ENCODE measurements around the gene TNS3.
"Not testable (repeated sequence)": the region's sequence is repeated elsewhere in the genome, so short reads cannot be mapped to it uniquely, and the experiment has no call there.

TNS3 gene

DNA sequence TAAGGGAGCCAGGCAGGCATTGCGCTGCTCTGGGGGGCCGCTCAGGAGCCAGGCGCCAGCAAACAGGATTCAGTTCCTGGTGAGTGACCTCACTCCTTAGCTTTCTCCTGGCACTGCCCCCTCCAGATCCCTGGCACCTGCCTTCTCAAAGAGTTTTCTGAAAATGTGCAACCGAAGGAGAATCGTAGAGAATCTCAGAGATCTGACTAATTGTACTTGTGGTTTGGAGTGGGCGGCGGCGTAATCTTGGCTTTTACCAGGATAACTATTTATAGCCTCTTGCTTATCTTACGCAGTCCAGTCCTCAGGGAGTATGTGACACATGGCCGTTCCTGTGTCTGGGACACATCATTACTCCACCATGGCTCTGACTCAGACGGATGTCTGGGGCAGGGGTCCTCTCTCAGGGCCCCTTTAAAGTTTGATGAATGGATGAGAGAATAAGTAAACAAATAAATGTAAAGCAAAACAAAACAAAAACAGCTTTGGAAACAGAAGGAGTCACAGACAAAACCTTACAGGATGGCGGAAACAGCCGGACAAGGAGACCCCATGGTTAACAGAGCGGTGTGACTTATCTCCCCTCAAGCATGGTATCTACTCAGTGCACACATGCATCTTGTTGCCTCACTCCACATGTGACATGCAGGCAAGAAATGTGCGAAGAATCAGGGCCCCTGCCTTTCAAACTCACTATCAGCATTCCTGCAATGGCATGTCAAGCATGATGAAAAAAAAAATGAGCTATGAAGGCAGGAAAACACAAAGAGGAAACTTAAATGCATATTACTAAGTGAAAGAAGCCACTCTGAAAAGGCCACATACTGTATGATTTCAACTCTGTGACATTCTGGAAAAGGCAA lies 99.7 kb downstream of the TNS3 start:
- DNase-seq = peak; percentile 91

DNA sequence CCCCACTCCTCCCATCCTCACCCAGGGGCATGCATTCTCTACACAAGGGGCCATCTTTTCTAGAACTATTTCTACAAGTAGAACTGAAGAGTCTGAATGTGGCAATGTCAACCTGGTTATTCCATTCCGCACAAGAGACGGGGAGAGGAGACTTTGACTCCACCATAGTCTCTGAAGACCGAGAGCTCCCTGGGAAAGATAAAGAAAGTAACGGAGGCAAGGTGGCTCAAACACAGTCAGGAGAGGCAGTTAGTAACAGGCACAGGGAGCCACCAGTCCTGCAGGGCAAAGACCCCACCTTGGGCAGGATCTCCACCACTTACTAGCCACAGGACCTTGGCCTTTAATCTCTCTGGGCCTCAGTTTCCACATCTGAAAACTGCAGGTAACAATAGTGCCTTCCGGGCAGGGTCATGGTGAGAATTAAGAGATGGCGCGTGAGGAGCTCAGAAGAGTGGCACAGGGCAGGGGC lies 100.3 kb downstream of the TNS3 start:
- DNase-seq = no peak

DNA sequence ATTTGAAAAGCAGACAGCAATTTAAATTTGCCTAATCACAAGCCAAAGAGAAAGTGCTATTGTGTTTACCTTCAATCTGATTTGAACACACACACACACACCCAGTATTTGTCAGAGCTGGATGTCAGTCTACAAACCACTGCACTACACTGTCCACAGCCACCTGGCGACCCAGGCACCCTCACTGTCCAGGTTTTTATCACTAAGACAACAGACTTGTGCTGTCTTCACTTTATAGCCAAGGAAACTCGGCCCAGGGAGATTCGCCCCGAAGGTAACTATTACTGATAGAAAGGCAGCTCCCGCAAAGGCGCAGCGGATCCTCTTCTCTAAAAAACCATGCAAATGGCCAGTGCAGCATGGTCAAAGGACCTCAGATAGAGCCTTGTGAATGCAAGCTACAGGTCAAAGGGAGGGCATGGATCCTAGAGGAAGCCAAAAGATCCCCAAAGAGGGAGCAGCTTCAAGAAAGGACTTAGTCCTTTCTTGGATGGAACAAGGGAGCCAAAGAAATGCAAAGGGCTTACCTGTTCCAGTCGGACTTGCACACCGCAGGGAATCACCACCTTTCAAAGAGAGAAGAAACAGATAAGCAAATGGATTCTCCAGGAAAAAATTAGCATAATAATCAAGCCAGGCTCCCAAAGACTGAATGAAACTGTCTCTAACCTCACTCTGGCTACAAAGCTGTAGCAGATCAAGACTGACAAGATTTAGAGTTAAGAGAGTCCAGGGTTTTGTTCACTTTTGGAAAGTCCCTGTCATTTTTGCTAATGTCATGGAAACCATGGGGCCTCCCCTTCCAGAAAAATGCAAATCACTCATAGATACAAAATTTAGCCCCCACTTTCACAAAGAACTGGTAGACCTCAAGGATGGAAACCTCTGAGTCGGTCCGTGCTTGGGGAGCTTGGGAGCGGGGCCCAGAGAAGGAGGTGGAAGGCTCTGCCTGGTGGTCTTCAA lies 101.1 kb downstream of the TNS3 start:
- no peak for DNase-seq

DNA sequence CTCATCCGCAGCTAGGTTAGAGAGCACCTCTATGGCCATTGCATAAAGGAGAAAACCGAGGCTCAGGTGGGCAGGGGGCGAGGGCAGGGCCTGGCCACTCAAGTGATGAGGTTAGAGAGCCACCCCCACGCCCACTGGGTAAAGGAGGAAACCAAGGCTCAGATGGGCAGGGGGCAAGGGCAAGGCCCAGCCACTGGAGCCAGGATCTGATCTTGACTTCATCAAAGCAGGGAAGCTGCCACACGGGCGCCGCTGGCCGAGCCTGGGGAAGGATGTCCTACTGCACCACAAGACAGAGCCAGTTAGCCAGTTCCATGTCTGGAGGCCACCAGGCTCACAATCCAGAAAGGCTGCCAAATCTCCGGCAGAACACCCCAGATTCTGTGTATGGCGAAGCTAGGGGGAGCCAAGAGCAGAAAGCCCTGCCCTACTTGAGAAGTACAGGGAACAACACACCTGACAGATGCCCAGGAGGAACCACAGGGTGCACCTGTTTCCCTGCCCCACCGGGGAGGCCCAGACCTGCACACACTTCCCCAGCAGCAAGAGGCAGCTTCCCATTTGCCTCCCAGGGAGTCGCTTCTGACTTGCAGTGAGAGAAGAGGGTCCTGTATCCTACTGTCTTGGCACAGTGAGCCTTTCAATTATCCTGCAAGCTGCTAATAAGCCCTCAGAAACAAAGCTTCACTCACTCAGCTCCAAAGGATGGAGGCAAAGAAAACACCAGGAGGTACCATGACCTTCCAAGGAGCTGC lies 101.9 kb downstream of the TNS3 start:
- DNase-seq = no peak

DNA sequence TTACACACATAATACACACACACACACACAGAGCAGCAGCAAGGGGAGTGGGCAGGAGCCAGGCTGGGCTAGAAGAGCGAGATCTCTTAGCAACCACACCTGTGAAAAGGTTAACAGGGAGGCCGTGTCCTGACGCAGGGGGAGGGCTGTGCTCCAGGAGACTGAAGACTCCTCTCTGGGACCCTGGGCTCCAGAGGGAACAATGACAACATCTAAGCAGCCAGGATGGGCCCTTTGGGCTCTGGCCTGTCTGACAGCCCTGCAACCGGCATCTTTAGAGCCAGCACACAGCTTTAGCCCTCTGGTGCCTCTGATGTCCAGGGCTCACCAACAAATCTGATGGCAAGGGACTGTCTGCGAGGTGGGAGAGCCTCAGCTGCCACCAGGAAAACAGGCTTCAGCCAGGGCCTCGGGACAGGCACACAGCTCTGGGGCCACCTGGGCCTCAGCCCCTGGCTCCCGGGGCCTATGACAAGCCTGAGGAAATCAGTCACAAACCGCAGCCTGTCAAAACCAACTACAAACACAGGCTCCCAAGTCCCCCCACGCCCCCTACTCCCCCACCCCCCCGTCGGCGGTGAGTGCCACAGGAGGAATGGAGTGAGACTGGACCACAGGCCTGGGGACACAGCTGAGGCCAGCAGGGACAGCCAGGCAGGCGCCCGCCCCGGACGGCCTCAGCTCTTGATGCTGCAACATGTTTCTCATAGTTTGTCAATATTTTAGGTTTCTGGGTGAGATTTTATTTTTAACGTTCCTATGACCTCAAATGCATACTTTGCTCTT lies 102.8 kb downstream of the TNS3 start:
- DNase-seq = no peak

DNA sequence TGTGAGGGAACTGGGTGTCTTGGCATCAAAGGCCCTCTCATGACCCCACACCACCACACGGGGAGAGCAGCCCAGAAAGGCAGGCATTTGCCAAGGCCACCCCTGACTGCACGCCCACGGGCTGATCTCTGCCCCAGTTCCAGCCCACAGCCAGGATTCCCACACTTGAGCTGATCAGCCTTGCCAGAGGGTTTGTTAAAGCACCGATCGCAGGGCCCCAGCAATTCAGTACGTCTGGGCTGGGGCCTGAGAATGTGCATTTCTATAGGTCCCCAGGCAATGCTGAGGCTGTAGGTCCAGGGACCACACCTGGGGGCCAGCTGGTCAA lies 103.9 kb downstream of the TNS3 start:
- no peak for DNase-seq

DNA sequence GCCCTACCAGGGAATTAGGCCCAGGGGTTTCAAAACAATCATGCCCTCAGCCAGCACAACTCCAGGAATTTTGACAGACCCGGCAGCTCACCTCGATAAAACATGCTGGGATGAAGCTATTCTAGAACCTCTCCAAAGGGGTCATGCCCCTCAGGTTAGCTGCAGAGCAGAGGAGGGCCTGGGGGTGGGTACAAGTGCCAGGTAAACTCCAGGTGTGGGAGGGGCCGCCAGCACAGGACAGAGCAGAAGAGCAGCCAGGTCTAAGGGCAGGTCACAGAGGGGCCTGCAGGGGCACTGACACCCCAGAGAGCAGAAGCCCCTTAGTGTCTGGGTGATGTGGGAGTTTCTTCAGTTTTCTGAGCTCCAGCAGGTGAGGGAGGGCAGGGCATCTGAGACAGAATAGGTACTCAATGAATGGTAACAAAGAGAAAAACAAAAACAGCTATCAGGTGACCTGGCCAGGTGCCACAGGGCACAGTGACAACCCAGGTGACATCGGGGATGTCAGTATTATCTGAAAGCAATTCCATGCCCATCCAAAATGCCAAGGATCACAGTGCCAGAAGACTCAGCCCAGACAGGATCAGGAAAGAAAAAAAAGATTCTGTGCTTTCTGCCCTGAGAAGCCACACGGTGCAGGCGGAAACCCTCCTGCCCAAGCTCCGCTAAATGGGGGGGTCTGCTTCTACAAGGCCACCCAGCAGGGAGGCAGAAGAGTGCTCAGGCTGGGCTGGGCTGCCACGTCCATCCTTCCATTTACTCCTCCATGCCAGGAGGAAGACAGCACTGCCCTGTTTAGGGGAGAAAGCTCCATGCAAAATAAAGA lies 104.5 kb downstream of the TNS3 start:
- no peak for DNase-seq

DNA sequence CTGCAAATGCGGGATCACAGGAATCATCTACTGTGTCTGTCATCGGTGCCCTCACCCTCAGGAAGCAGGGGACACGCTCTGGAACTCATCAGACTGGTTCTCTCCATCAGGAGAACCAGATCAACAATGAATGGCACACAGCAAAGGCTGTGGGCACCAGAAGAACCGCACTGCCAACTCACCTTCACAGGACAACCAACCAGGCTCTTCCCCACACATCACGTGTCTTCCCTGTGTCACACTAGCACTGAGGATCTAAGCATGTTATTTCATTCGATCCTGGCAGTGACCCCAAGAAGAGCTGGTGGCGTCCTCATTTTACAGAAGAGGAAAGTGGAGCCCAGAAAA lies 106.1 kb downstream of the TNS3 start:
- no peak for DNase-seq

DNA sequence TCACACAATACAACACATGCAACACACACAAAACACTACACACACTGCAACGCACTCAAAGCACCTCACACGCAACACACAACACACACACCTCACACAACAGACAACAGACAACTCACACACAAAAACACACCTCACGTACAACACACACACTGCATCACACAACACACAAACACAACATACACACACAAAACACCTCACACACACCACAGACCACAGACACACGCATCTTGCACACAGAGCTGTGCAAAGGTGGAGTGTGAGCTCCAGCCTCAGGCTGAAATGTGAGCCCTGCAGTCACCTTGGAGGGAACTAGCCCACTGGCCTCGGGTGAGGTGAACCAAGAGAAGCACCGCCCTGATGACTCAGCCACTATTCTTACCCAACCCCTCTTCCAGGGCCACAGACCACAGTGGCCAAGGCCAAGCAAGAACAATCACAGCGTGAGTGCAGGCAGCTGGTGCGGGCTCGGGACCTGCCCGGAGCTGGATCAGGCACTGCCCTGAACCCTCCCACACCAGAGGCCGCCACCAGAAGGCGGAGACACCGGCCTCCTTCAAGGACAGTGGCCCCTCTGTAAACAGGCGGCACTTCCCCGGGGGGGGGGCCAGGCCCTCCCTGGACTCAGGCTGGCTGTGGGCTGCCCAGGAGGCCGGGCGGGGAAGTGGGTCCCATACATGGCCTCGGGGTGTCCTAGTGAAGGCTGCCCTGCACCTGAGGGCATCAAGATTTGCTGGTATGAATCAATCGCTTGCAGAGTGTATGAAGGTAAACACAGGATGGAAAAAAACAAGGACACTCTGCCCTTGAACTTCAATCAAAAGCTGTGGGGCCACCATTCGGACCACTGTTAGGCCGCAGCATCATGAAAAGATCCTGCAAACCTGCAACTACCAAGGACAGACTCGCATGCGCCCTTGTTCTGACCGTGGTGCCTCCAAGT lies 106.7 kb downstream of the TNS3 start:
- peak; percentile 91 for DNase-seq

DNA sequence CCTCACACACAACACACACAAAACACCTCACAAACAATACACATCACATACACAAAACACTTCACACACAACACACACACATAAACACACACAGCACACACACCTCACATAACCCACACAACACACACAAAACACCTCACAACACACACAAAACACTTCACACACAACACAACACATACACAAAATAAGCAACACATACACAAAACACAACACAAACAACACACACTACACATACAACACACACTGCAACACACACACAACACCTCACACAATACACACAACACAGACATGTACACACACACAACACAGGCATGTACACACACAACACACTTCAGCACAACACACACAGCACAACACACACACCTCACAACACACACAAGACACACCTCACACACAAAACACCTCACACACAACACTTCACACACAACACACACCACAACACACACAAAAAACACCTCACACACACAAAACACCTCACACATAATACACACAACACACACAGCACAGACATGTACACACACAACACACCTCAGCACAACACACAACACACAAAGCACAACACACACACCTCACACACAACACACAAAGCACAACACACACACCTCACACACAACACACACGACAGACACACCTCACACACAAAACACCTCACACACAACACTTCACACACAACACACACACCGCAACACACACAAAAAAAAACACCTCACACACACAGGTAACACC lies 107.5 kb downstream of the TNS3 start:
- no peak for DNase-seq

DNA sequence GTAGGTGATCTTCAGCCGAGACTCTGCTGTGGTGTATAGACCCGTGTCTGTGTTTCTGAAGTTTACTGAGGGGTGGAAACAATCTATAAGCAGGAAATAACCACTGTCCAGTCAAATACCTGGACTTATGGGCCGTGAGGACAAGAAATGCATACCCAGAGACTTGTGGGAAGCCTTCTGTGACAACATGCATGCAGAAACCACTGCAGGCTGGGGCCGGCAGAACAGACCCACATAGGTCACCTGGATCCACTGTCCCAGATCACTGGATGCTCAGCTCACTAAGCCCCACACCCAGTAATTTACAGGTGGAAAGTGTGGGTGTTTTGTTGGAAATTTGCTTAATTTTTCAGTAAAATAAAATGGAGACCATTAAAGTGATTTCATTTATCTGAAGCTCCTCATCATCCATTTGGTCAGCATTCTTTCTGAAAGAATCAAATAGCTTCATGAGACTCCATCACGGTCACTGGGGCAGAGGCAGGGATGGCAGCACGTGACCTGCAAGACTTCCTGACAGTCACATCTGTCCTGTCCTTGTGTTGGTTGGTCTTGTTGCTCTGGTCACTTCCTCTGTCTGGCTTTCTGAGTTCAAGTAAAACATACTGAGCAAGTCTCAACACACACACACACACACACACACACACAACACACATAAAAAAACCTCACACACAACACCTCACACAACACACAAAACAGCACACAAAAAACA lies 108.3 kb downstream of the TNS3 start:
- no peak for DNase-seq

DNA sequence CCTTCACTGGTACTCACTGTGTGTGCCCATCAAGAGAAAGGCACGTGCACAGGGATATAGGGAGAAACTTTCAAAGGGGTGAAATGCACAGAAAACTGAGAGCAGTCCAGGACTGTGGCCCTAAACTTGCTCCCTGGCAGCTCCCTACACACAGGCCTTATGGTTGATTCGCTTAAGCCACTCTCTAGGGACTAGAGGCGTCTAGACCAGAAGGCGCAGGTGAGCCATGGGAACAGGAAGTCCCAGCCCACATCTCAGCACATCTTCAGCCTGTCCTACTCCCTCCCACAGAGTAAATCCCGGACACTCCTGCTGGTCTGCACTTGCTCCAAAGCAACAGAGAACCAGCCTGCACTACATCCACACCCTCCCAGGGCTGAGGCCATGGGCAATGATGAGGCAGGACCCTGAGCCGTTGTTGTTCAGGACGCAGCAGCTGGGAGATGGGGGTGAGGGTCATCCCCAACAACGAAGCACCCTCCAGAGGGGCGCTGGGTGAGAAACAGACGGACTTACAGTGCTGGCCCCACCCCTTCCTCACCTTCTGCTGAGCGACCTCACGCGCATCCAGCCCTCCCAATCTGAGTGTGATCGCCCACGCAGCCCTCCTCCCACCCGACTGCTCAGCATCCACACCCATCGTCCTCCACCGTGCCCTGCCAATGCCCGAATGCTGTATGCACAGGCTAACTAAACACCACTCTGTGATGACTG lies 109.3 kb downstream of the TNS3 start:
- DNase-seq = no peak

DNA sequence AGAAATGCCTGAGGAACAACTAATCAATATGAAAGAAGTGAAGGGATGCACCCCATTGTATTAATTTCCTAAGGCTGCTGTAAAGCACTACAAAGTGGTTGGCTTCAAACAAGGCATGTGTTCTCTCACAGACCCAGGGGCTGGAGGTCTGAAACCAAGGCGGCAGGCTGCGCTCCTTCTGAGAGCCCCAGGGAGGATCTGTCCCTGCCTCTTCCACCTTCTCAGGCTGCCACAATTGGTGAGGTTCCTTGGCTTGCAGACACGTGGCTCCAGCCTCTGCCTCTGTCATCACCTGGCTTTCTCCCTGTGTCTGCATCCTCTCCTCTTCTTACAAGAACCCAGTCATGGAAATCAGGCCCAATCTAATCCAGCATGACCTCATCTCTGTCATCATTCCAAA lies 110.1 kb downstream of the TNS3 start:
- no peak for DNase-seq

DNA sequence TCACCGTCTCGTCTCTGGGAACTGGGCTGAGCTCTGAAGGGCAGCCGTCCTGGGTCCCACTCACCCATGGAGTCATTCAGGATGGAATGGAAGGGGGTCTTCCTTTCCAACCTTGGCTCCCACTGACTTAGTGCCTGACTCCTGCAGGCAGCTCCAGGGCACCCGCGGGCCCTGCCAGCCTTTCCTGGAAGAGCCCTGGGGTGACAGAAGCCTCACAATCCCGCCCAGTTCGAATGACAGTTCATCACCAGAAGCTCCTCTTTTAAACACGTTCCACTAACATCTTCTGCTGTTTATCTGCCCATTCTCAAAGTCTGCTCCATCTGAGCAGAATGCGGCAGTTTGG lies 110.6 kb downstream of the TNS3 start:
- no peak for DNase-seq

DNA sequence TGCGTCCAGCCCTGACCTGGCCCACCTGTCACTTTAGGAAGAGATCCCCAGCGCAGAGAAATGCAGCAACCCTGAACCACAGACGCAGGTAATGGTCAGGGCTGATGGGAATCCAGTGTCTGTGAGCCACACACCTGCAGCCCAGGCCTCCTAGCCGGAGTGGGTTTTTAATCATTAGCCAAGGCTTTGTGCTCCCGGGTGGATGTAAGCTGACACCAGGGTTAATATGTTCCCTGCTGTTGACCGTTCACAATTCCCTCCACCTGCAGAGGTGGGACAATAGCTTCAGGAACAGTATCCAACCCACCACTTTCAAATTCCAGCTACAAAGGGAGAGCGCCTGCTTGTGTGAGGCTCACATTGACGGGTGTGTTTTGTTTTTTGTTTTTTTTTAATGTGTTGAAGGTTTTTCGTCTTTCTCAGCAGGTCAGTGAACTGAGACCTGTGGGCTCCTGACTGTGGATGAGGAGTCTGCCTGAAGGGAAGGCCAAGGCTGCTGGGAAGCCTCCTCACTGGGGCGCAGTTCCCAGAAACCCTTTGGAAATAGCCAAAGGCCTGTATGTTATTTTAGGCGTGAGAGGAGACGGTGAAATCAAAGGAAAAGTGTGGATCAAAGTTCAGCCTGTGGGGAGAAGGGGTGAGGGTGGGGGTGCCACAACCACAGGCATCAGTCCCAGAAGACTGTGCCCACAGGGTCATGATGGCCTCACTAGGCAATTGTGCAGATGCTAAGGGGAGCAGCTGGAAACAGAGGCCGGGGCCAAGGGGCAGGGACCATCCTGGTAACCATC lies 111.1 kb downstream of the TNS3 start:
- no peak for DNase-seq

DNA sequence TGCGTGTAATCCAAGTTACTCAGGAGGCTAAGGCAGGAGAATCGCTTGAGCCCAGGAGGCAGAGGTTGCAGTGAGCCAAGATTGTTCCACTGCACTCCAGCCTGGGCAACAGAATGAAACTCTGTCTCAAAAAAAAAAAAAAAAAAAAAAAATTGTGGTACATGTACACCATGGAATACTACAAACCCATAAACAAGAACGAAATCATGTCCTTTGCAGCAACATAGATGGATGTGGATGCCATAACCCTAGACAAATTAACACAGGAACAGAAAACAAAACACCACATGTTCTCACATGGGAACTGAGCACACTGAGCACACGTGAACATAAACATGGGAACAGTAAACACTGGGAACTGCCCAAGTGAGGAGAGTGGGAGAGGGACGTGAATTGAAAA lies 112.1 kb downstream of the TNS3 start:
- DNase-seq = not testable (repeated sequence)

DNA sequence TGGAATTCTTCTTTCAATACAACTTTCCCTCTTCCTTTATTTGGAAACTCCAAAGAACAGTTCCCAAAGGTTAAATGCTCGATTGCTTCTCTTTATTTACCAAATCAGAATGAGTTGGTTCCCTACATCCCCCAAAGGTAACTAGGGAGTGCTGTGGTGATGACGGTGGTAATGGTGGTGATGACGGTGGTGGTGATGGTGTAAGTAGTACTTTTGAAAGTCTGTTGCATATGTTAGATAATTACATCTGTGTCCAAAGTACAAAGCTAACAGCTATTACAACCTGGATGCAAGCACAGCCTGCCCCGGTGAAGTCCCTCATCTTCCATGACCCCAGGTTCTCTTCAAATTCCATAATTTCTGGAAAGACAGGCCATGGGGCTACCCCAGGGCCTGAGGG lies 115.1 kb downstream of the TNS3 start:
- no peak for DNase-seq

DNA sequence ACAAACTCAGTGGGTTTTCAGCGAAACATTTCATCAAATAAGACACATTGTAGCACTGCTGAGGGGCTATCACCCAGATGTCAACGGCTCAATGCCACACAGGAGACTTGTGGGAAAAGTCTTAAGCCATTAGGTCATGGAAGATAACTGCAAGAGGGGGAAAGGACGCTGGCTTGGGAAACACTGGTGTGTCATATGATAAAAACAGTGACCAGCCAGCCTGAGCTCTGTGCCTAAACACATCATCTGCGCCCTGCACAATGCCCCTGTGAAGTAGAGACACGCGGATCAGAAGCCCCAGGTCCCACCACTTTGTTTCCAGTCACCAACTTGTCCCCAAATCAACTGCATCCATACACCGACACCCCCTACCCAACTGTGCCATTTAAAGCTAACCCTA lies 116.7 kb downstream of the TNS3 start:
- no peak for DNase-seq
